HL-60 (cell line): ENCODE results near the gene CIB4.
"Not testable (repeated sequence)": the region's sequence is repeated elsewhere in the genome, so short reads cannot be mapped to it uniquely, and the experiment has no call there.

Experiments
- DNase-seq, 2 experiments: peaks; one replicate each; pipeline ENCODE4 v3.0.0-alpha.2; 2010 to 2020; ENCODE audit warnings: low read depth in 1 of 2, low spot score in 1 of 2
- H3K27ac ChIP-seq: fragments of 250-450 bp; sonication (Bioruptor Pico); replicated peaks from 2 replicates; pipeline ENCODE4 v1.5.1; 2020; ENCODE audit warnings: mild to moderate bottlenecking, moderate library complexity
- H3K27me3 ChIP-seq: fragments of 250-450 bp; sonication (Bioruptor Pico); 2 replicates; pipeline ENCODE4 v1.5.1; 2021; ENCODE audit warnings: mild to moderate bottlenecking, moderate library complexity; ENCODE audit not compliant: insufficient read depth, poor library complexity, severe bottlenecking
- H3K4me3 ChIP-seq: replicated peaks from 2 replicates; pipeline ENCODE4 v1.5.1; 2011; ENCODE audit warnings: mild to moderate bottlenecking, control low read depth, low read length; ENCODE audit not compliant: insufficient read depth
- GABPA ChIP-seq: IDR thresholded peaks from 2 replicates; pipeline ENCODE4 v1.6.1; 2012; ENCODE audit warnings: low read depth
- POLR2AphosphoS5 ChIP-seq: IDR thresholded peaks from 2 replicates; pipeline ENCODE4 v1.6.1; 2012; ENCODE audit warnings: low read depth
- SPI1 ChIP-seq: IDR thresholded peaks from 2 replicates; pipeline ENCODE4 v1.6.1; 2012; ENCODE audit warnings: low read depth, mild to moderate bottlenecking, borderline replicate concordance
- TF ChIP-seq, protein P1 (sequence below): IDR thresholded peaks from 2 replicates; pipeline ENCODE4 v1.6.1; 2012; ENCODE audit warnings: low read depth; ENCODE audit not compliant: insufficient replicate concordance
- TF ChIP-seq, protein P2 (sequence below): IDR thresholded peaks from one replicate; pipeline ENCODE4 v1.5.1; 2011; ENCODE audit warnings: low read length, control low read depth, inconsistent platforms; ENCODE audit not compliant: insufficient read depth

The CIB4 gene

DNA sequence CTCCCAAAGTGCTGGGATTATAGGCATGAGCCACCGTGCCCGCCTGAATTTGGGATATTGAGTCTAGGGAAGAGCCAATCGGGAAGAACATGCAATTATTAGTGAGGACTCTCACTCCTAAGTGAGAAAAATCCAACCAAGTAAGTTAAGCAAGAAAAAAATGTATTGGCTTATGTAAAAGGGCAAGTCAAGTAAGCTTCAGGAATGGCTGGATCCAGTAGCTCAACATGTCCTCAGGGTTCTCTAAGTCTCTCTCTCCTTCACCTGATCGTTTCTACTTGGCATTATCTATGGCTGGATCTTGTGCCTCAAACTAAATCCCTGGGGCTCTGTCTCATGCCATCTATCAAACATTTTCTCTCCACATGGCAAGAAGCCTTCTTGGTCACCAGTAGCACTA is 16.1 kb upstream of the CIB4 start:
- TF ChIP-seq SPI1 (no peak), POLR2AphosphoS5 (no peak), GABPA (no peak)
- TF ChIP-seq, protein P1, sequence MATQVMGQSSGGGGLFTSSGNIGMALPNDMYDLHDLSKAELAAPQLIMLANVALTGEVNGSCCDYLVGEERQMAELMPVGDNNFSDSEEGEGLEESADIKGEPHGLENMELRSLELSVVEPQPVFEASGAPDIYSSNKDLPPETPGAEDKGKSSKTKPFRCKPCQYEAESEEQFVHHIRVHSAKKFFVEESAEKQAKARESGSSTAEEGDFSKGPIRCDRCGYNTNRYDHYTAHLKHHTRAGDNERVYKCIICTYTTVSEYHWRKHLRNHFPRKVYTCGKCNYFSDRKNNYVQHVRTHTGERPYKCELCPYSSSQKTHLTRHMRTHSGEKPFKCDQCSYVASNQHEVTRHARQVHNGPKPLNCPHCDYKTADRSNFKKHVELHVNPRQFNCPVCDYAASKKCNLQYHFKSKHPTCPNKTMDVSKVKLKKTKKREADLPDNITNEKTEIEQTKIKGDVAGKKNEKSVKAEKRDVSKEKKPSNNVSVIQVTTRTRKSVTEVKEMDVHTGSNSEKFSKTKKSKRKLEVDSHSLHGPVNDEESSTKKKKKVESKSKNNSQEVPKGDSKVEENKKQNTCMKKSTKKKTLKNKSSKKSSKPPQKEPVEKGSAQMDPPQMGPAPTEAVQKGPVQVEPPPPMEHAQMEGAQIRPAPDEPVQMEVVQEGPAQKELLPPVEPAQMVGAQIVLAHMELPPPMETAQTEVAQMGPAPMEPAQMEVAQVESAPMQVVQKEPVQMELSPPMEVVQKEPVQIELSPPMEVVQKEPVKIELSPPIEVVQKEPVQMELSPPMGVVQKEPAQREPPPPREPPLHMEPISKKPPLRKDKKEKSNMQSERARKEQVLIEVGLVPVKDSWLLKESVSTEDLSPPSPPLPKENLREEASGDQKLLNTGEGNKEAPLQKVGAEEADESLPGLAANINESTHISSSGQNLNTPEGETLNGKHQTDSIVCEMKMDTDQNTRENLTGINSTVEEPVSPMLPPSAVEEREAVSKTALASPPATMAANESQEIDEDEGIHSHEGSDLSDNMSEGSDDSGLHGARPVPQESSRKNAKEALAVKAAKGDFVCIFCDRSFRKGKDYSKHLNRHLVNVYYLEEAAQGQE: no peak
- TF ChIP-seq, protein P2, sequence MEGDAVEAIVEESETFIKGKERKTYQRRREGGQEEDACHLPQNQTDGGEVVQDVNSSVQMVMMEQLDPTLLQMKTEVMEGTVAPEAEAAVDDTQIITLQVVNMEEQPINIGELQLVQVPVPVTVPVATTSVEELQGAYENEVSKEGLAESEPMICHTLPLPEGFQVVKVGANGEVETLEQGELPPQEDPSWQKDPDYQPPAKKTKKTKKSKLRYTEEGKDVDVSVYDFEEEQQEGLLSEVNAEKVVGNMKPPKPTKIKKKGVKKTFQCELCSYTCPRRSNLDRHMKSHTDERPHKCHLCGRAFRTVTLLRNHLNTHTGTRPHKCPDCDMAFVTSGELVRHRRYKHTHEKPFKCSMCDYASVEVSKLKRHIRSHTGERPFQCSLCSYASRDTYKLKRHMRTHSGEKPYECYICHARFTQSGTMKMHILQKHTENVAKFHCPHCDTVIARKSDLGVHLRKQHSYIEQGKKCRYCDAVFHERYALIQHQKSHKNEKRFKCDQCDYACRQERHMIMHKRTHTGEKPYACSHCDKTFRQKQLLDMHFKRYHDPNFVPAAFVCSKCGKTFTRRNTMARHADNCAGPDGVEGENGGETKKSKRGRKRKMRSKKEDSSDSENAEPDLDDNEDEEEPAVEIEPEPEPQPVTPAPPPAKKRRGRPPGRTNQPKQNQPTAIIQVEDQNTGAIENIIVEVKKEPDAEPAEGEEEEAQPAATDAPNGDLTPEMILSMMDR: no peak
- DNase-seq: no peak
- H3K4me3 ChIP-seq: no peak overlapping the region
- H3K27ac ChIP-seq: no peak overlapping the region
- H3K27me3 ChIP-seq: no peaks in the 10 kb centered on the region

DNA sequence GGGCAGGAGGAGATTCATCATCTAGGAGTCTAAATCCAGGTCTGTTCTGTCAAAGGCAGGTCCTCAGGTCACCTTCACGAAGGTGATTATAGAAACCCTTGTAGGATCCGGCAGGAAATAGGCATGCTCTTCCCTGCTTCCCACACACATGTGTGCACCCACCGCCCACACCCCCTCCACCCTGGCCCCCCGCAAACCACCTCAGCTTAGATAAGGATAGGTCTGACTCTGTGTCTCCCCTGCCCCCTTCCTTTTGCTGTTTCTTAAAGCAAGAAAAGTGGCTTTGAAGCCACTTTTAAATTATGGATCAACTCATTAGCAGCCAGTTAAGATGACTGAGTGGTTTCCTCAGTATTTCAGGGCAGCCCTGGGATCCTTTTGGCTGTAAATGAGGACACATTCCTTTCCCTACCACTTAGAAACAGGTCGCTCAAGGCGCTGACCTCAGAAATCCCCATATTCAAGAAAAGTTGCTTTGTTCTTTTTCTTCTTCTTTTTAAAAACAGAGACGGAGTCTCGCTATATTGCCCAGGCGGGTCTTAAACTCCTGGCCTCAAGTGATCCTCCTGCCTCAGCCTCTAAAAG is 14.5 kb upstream of the CIB4 start:
- Histone ChIP-seq H3K27me3 (peaks cover 5% of the 10 kb centered on the region), H3K27ac (no peak overlapping the region), H3K4me3 (no peak overlapping the region)
- TF ChIP-seq, protein P1: no peak
- TF ChIP-seq GABPA (no peak), POLR2AphosphoS5 (no peak), SPI1 (no peak)
- TF ChIP-seq, protein P2: no peak
- DNase-seq: no peak

DNA sequence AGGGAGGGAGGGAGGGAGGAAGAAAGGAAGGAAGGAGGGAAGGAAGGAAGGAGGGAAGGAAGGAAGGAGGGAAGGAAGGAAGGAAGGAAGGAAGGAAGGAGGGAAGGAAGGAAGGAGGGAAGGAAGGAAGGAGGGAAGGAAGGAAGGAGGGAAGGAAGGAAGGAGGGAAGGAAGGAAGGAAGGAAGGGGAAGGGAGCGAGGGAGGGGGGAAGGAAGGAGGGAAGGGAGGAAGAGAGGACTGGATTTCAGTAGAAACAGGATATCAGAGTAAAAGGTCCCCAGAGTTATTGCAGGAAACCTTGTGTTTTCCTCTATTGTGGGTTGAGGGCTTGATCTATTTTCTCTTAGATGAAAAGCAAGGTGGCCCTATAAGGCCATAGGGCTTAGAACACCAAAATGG is 14.0 kb upstream of the CIB4 start:
- H3K27me3 ChIP-seq, H3K27ac ChIP-seq, H3K4me3 ChIP-seq, DNase-seq: not testable (repeated sequence)

DNA sequence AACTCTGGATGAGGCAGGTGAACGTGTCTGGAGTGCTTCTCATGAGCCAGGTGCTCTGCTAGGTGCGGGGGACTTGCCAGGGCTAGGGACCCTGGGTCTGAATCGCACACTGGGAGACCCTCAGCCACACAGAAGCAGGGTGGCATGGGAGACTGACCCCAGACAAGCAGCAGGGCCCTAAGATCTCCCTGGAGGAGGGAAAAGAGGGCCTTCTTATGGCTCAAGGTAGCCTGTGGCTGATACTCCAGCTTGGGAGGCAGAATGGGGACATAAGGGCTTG is 12.8 kb upstream of the CIB4 start:
- H3K27ac ChIP-seq: no peak overlapping the region
- DNase-seq: no peak
- H3K27me3 ChIP-seq: peaks cover 5% of the 10 kb centered on the region
- H3K4me3 ChIP-seq: no peak overlapping the region
- TF ChIP-seq SPI1: no peak
- TF ChIP-seq, protein P2: no peak
